Measurements from ENCODE around the gene TRMT11. TPM values are rescaled to one million over a fixed set of nuclear protein-coding genes. Genes with fewer than 3 reads are reported as not detected.

Gene TRMT11
- total and polyA plus RNA-seq, 9 of the 15 experiments (the other 6 are each of a cell fraction or from before 2014, with no cell fraction given): 38.8 to 88.0 (median 59.8) TPM

DNA sequence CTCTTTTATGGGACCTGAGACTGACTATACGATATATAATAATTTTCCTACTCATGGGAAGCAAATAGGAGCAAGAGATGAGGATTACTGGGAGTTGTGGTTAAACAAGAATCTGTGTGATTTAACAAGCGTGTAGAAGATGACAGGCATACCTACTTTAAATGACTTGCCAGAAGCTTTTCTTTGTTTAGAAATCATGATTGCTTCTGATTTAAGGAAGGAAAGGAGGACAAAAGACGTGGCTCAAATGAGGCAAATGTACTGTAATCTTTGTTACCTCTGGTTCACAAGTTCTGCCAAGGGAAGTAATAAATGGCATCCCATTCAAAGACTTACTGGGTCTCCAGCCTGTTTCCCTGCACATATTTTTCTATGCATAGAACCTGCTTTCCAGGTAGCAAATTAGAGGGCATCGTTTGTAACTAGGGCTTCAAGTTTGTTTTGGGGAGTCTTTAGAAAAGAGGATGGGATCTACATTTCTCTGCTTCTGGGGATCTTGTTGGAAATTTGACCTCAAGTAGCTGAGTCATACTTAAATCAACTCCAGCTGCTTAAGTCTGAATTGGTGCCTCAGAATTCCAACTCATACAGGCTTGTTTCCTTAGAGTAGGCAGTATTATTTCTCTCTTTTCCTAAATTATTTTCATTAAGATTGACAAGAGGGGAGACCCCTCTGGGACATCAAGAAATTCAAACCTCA is 2.9 kb upstream of the TRMT11 start (continued):
- TF ChIP-seq, protein P1, sequence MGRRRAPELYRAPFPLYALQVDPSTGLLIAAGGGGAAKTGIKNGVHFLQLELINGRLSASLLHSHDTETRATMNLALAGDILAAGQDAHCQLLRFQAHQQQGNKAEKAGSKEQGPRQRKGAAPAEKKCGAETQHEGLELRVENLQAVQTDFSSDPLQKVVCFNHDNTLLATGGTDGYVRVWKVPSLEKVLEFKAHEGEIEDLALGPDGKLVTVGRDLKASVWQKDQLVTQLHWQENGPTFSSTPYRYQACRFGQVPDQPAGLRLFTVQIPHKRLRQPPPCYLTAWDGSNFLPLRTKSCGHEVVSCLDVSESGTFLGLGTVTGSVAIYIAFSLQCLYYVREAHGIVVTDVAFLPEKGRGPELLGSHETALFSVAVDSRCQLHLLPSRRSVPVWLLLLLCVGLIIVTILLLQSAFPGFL (CRISPR knock-in tag; IDR thresholded peaks at IDR 0.05): no peak
- TF ChIP-seq, protein P2, sequence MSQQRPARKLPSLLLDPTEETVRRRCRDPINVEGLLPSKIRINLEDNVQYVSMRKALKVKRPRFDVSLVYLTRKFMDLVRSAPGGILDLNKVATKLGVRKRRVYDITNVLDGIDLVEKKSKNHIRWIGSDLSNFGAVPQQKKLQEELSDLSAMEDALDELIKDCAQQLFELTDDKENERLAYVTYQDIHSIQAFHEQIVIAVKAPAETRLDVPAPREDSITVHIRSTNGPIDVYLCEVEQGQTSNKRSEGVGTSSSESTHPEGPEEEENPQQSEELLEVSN (IDR thresholded peaks at IDR 0.05; ENCODE audit: borderline replicate concordance in 1 of 2, extremely low read depth in 1 of 2, insufficient read depth in 1 of 2, insufficient read length in 1 of 2, low read depth in 1 of 2, low read length in 1 of 2, poor library complexity in 1 of 2, severe bottlenecking in 1 of 2): no peak
- TF ChIP-seq FIP1L1 (IDR thresholded peaks at IDR 0.05; ENCODE audit: low read depth, low read length, poor library complexity, severe bottlenecking) (no peak), HOXB6 (CRISPR knock-in tag; IDR thresholded peaks at IDR 0.05; ENCODE audit: borderline replicate concordance) (no peak), SREBF1 (IDR thresholded peaks at IDR 0.05; ENCODE audit: borderline replicate concordance, low read depth, low read length) (no peak)
- TF ChIP-seq, protein P3, sequence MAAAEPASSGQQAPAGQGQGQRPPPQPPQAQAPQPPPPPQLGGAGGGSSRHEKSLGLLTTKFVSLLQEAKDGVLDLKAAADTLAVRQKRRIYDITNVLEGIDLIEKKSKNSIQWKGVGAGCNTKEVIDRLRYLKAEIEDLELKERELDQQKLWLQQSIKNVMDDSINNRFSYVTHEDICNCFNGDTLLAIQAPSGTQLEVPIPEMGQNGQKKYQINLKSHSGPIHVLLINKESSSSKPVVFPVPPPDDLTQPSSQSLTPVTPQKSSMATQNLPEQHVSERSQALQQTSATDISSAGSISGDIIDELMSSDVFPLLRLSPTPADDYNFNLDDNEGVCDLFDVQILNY (CRISPR knock-in tag; IDR thresholded peaks at IDR 0.05): no peak

All from K562 (cell line).